ENCODE data around the gene PIAS3.

GRCh38 chr1:145908653-145909052 lies 49.8 kb upstream of the PIAS3 start:
- TF ChIP-seq, protein P1, sequence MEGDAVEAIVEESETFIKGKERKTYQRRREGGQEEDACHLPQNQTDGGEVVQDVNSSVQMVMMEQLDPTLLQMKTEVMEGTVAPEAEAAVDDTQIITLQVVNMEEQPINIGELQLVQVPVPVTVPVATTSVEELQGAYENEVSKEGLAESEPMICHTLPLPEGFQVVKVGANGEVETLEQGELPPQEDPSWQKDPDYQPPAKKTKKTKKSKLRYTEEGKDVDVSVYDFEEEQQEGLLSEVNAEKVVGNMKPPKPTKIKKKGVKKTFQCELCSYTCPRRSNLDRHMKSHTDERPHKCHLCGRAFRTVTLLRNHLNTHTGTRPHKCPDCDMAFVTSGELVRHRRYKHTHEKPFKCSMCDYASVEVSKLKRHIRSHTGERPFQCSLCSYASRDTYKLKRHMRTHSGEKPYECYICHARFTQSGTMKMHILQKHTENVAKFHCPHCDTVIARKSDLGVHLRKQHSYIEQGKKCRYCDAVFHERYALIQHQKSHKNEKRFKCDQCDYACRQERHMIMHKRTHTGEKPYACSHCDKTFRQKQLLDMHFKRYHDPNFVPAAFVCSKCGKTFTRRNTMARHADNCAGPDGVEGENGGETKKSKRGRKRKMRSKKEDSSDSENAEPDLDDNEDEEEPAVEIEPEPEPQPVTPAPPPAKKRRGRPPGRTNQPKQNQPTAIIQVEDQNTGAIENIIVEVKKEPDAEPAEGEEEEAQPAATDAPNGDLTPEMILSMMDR (IDR thresholded peaks at IDR 0.05 in 8 of 11, conservative IDR thresholded peaks at IDR 0.05 in 3 of 11), result no peak
- TF ChIP-seq POLR2AphosphoS5 (IDR thresholded peaks at IDR 0.05) (no peak), POLR2A (IDR thresholded peaks at IDR 0.05) (no peak)
